Measurements from ENCODE around the gene SMYD3. TPM values are rescaled to one million over a fixed set of nuclear protein-coding genes. Genes with fewer than 3 reads are reported as not detected.

The SMYD3 gene
- total and polyA plus RNA-seq, 4 donors = 10.5 to 40.1 (median 32.5) TPM

DNA sequence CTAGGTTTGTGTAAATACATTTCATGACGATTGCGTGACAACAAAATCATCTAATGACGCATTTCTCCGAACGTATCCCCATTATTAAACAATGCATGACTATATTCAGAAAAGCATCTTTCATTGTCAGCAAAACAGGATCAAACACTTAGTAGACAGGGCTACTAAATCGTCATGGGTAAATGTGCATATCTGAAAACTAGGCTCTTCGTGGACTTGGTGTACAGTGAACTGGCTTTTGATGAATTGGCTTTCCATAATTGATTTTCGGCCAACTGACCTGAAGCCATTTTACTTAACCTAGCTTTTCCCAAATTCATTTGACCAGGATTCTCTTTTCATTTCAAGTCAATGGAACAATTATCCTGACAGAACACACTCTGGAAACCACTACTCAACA, 665.0 kb downstream of the SMYD3 start:
- ATAC-seq (ENCODE audit: insufficient read depth, low FRiP score) = no peak
- Histone ChIP-seq H3K36me3 (ENCODE audit: control insufficient read depth in 4 of 4, insufficient read depth in 4 of 4, low read length in 4 of 4) (no peaks in the 10 kb centered on the region), H3K4me1 (ENCODE audit: control insufficient read depth in 5 of 5, insufficient read depth in 5 of 5, low read length in 5 of 5) (peaks cover 0 to 5% (median 0%) of the 10 kb centered on the region in 5 donors), H3K4me3 (no peak overlapping the region), H3K9ac (ENCODE audit: insufficient read depth in 1 of 2, low read length in 2 of 2) (no peak overlapping the region), H3K27ac (ENCODE audit: low read depth in 1 of 2, low read length in 1 of 2) (no peak overlapping the region), H3K27me3 (ENCODE audit: control insufficient read depth in 3 of 3, insufficient read depth in 3 of 3, low read length in 2 of 3) (no peaks in the 10 kb centered on the region), H3K9me3 (ENCODE audit: control insufficient read depth in 4 of 4, insufficient read depth in 3 of 4, low read length in 3 of 4) (no peaks in the 10 kb centered on the region)
- DNase-seq = no peak
- WGBS, 2 donors = 82 to 83% methylated on average over 8 of the region's 8 CpGs
- no peak for TF ChIP-seq CTCF (IDR thresholded peaks at IDR 0.05; ENCODE audit: control extremely low read depth, extremely low read depth)

GRCh38 chr1:245840971-245841370, 666.1 kb downstream of the SMYD3 start:
- H3K4me3 ChIP-seq = no peak overlapping the region
- ATAC-seq (ENCODE audit: insufficient read depth, low FRiP score) (no peak), DNase-seq (no peak)
- H3K9ac ChIP-seq (ENCODE audit: insufficient read depth in 1 of 2, low read length in 2 of 2) = no peak overlapping the region
- peaks cover 0 to 3% (median 0%) of the 10 kb centered on the region in 5 donors for H3K4me1 ChIP-seq (ENCODE audit: control insufficient read depth in 5 of 5, insufficient read depth in 5 of 5, low read length in 5 of 5)
- no peaks in the 10 kb centered on the region for H3K27me3 ChIP-seq (ENCODE audit: control insufficient read depth in 3 of 3, insufficient read depth in 3 of 3, low read length in 2 of 3)
- no peaks in the 10 kb centered on the region for H3K9me3 ChIP-seq (ENCODE audit: control insufficient read depth in 4 of 4, insufficient read depth in 3 of 4, low read length in 3 of 4)
- TF ChIP-seq CTCF (IDR thresholded peaks at IDR 0.05; ENCODE audit: control extremely low read depth, extremely low read depth) = no peak
- WGBS, 2 donors = 42 to 48% methylated on average over 2 of the region's 2 CpGs
- no peaks in the 10 kb centered on the region for H3K36me3 ChIP-seq (ENCODE audit: control insufficient read depth in 4 of 4, insufficient read depth in 4 of 4, low read length in 4 of 4)
- no peak overlapping the region for H3K27ac ChIP-seq (ENCODE audit: low read depth in 1 of 2, low read length in 1 of 2)

GRCh38 chr1:245837718-245838117, 669.4 kb downstream of the SMYD3 start:
- no peak overlapping the region for H3K9ac ChIP-seq (ENCODE audit: insufficient read depth in 1 of 2, low read length in 2 of 2)
- H3K27me3 ChIP-seq (ENCODE audit: control insufficient read depth in 3 of 3, insufficient read depth in 3 of 3, low read length in 2 of 3) = no peaks in the 10 kb centered on the region
- DNase-seq = no peak
- peaks cover 0 to 1% (median 0%) of the 10 kb centered on the region in 5 donors for H3K4me1 ChIP-seq (ENCODE audit: control insufficient read depth in 5 of 5, insufficient read depth in 5 of 5, low read length in 5 of 5)
- no peaks in the 10 kb centered on the region for H3K9me3 ChIP-seq (ENCODE audit: control insufficient read depth in 4 of 4, insufficient read depth in 3 of 4, low read length in 3 of 4)
- no peak for ATAC-seq (ENCODE audit: insufficient read depth, low FRiP score)
- H3K4me3 ChIP-seq = no peak overlapping the region
- no peaks in the 10 kb centered on the region for H3K36me3 ChIP-seq (ENCODE audit: control insufficient read depth in 4 of 4, insufficient read depth in 4 of 4, low read length in 4 of 4)
- 86 to 90% methylated on average over 5 of the region's 5 CpGs for WGBS, 2 donors
- no peak for TF ChIP-seq CTCF (IDR thresholded peaks at IDR 0.05; ENCODE audit: control extremely low read depth, extremely low read depth)
- H3K27ac ChIP-seq (ENCODE audit: low read depth in 1 of 2, low read length in 1 of 2) = no peak overlapping the region

DNA sequence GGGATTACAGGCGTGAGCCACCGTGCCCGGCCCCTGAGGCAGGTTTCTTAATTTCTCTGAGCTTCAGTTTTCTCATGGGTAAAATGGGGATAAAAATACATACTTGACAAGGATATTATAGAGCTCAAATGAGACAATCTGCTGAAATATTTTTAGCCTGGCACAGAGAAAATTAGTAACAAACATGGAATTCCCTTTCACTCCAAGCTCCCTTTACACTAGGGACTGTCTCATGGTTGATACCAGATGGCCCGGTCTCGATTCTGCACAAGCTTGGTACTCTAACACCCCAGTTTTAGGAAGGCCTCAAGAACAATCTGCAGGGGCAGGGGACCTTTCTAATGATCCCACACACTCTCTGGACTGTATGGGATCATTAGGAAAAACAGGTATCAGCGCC, 671.7 kb downstream of the SMYD3 start:
- DNase-seq (no peak), ATAC-seq (ENCODE audit: insufficient read depth, low FRiP score) (no peak)
- WGBS, 2 donors = 94 to 95% methylated on average over 6 of the region's 6 CpGs
- H3K4me1 ChIP-seq (ENCODE audit: control insufficient read depth in 5 of 5, insufficient read depth in 5 of 5, low read length in 5 of 5) = peaks cover 0 to 1% (median 0%) of the 10 kb centered on the region in 5 donors
- H3K4me3 ChIP-seq = no peak overlapping the region
- no peaks in the 10 kb centered on the region for H3K27me3 ChIP-seq (ENCODE audit: control insufficient read depth in 3 of 3, insufficient read depth in 3 of 3, low read length in 2 of 3)
- H3K9ac ChIP-seq (ENCODE audit: insufficient read depth in 1 of 2, low read length in 2 of 2) = no peak overlapping the region
- no peak overlapping the region for H3K27ac ChIP-seq (ENCODE audit: low read depth in 1 of 2, low read length in 1 of 2)
- H3K36me3 ChIP-seq (ENCODE audit: control insufficient read depth in 4 of 4, insufficient read depth in 4 of 4, low read length in 4 of 4) = no peaks in the 10 kb centered on the region
- H3K9me3 ChIP-seq (ENCODE audit: control insufficient read depth in 4 of 4, insufficient read depth in 3 of 4, low read length in 3 of 4) = no peaks in the 10 kb centered on the region
- TF ChIP-seq CTCF (IDR thresholded peaks at IDR 0.05; ENCODE audit: control extremely low read depth, extremely low read depth) = no peak
